ENCODE results near the gene GABRR3. TPM values are rescaled to one million over a fixed set of nuclear protein-coding genes. Genes with fewer than 3 reads are reported as not detected.

Gene GABRR3
- total RNA-seq, 1 experiment from 2014 or later, result not detected

DNA sequence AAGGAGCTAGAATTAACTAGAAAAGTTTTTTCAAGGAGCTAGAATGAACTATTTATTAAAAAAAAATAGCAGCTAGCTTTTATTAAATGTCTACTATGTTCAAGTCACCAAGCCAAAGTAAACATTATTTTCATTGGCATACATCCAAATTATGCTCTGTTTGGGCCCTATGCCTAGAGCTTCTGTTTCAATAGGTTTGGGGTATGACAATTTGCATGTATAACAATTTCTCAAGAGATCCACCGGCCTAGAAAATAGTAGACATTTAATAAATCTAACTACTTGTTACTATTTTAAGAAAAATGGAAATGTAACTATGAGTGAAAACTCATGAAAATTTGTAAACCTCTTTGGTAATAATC is 8.0 kb downstream of the GABRR3 start:
- Histone ChIP-seq H3K9me3 (no peaks in the 10 kb centered on the region), H3K36me3 (ENCODE audit: control insufficient read depth, insufficient read depth, low read length) (no peaks in the 10 kb centered on the region), H3K27me3 (replicated peaks; ENCODE audit: control insufficient read depth, insufficient read depth, low read length) (no peaks in the 10 kb centered on the region), H3K4me3 (ENCODE audit: low read depth, low read length) (no peak overlapping the region), H3K4me1 (no peaks in the 10 kb centered on the region)
- Mint-ChIP-seq H3K9me3 (ENCODE audit: unreplicated experiment) (no peaks in the 10 kb centered on the region), H3K36me3 (ENCODE audit: insufficient read depth, unreplicated experiment) (no peaks in the 10 kb centered on the region), H3K27me3 (ENCODE audit: insufficient read depth, unreplicated experiment) (peaks cover 8% of the 10 kb centered on the region), H3K4me1 (ENCODE audit: low read depth, unreplicated experiment) (peaks cover 7% of the 10 kb centered on the region), H3K4me3 (ENCODE audit: unreplicated experiment) (no peak overlapping the region), H3K27ac (ENCODE audit: unreplicated experiment) (no peak overlapping the region)
- no TSS peak for BruUV-seq (replicated peaks)
- DNase-seq, result no peak
- POLR2A ChIA-PET, result no interaction called here
- intact Hi-C loops (cut with micrococcal nuclease; ENCODE audit: unreplicated experiment), result no loop called here
- TF ChIP-seq, protein P1, sequence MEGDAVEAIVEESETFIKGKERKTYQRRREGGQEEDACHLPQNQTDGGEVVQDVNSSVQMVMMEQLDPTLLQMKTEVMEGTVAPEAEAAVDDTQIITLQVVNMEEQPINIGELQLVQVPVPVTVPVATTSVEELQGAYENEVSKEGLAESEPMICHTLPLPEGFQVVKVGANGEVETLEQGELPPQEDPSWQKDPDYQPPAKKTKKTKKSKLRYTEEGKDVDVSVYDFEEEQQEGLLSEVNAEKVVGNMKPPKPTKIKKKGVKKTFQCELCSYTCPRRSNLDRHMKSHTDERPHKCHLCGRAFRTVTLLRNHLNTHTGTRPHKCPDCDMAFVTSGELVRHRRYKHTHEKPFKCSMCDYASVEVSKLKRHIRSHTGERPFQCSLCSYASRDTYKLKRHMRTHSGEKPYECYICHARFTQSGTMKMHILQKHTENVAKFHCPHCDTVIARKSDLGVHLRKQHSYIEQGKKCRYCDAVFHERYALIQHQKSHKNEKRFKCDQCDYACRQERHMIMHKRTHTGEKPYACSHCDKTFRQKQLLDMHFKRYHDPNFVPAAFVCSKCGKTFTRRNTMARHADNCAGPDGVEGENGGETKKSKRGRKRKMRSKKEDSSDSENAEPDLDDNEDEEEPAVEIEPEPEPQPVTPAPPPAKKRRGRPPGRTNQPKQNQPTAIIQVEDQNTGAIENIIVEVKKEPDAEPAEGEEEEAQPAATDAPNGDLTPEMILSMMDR (IDR thresholded peaks at IDR 0.05; ENCODE audit: insufficient read depth in 1 of 2, low read depth in 1 of 2, low read length in 1 of 2, severe bottlenecking in 1 of 2, unreplicated experiment in 1 of 2), result no peak
- CTCF ChIA-PET, result no interaction called here

DNA sequence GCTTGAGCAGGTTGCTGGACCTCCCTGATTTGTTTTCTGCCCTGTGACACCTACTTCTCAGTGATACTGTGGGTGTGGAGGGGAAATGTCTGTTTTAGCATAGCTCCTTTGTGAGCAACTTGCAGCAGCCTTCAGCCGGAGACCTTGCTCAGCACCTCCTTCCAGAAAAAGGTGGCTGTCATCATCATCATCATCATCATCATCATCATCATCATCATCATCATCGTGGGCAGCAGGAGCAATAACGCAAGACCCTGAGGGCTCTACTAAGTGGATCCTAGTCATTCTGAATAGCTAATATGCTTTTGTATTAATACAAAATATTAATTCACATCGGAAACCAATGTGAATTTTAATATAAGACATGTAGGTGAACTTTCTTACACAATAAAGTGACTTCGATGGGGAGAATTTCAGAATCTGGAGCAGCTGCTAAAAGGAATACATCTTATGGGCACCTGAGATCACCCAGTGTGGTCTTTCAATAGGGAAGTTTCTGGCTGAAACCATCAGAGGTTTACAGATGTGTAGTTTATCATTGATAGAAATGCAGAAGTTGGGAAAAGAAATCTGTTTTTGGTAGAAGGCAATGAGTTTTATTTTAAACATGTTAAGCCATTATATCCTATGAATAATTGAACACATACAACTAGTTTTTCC is 8.6 kb downstream of the GABRR3 start:
- H3K9me3 Mint-ChIP-seq (ENCODE audit: unreplicated experiment), result no peaks in the 10 kb centered on the region
- no TSS peak for BruUV-seq (replicated peaks)
- ChIA-PET CTCF (no interaction called here), POLR2A (no interaction called here)
- Histone ChIP-seq H3K27me3 (replicated peaks; ENCODE audit: control insufficient read depth, insufficient read depth, low read length) (no peaks in the 10 kb centered on the region), H3K9me3 (no peaks in the 10 kb centered on the region), H3K4me3 (ENCODE audit: low read depth, low read length) (no peak overlapping the region), H3K4me1 (no peaks in the 10 kb centered on the region), H3K36me3 (ENCODE audit: control insufficient read depth, insufficient read depth, low read length) (no peaks in the 10 kb centered on the region)
- no peak for DNase-seq
- TF ChIP-seq, protein P1 (IDR thresholded peaks at IDR 0.05; ENCODE audit: insufficient read depth in 1 of 2, low read depth in 1 of 2, low read length in 1 of 2, severe bottlenecking in 1 of 2, unreplicated experiment in 1 of 2), result no peak
- peaks cover 7% of the 10 kb centered on the region for H3K4me1 Mint-ChIP-seq (ENCODE audit: low read depth, unreplicated experiment)
- intact Hi-C loops (cut with micrococcal nuclease; ENCODE audit: unreplicated experiment), result no loop called here
- no peaks in the 10 kb centered on the region for H3K36me3 Mint-ChIP-seq (ENCODE audit: insufficient read depth, unreplicated experiment)
- no peak overlapping the region for H3K4me3 Mint-ChIP-seq (ENCODE audit: unreplicated experiment)
- peaks cover 8% of the 10 kb centered on the region for H3K27me3 Mint-ChIP-seq (ENCODE audit: insufficient read depth, unreplicated experiment)
- H3K27ac Mint-ChIP-seq (ENCODE audit: unreplicated experiment), result no peak overlapping the region

GRCh38 chr3:98025392-98025945 is 9.6 kb downstream of the GABRR3 start:
- Histone ChIP-seq H3K27me3 (replicated peaks; ENCODE audit: control insufficient read depth, insufficient read depth, low read length) (no peaks in the 10 kb centered on the region), H3K4me1 (no peaks in the 10 kb centered on the region), H3K9me3 (no peaks in the 10 kb centered on the region), H3K36me3 (ENCODE audit: control insufficient read depth, insufficient read depth, low read length) (no peaks in the 10 kb centered on the region), H3K4me3 (ENCODE audit: low read depth, low read length) (no peak overlapping the region)
- Mint-ChIP-seq H3K27ac (ENCODE audit: unreplicated experiment) (no peak overlapping the region), H3K9me3 (ENCODE audit: unreplicated experiment) (no peaks in the 10 kb centered on the region), H3K36me3 (ENCODE audit: insufficient read depth, unreplicated experiment) (no peaks in the 10 kb centered on the region), H3K4me3 (ENCODE audit: unreplicated experiment) (no peak overlapping the region), H3K27me3 (ENCODE audit: insufficient read depth, unreplicated experiment) (peaks cover 8% of the 10 kb centered on the region), H3K4me1 (ENCODE audit: low read depth, unreplicated experiment) (peaks cover 7% of the 10 kb centered on the region)
- POLR2A ChIA-PET, result no interaction called here
- TF ChIP-seq, protein P1 (IDR thresholded peaks at IDR 0.05; ENCODE audit: insufficient read depth in 1 of 2, low read depth in 1 of 2, low read length in 1 of 2, severe bottlenecking in 1 of 2, unreplicated experiment in 1 of 2), result no peak
- DNase-seq, result no peak
- no TSS peak for BruUV-seq (replicated peaks)
- intact Hi-C loops (cut with micrococcal nuclease; ENCODE audit: unreplicated experiment), result no loop called here
- CTCF ChIA-PET, result no interaction called here

All from Caco-2 (cell line).